ENCODE measurements around the gene NCR3LG1.

NCR3LG1 gene

GRCh38 chr11:17384002-17384511 lies 32.5 kb downstream of the NCR3LG1 start:
- H3K4me3 ChIP-seq (ENCODE audit: low read depth in 1 of 2, low read length in 2 of 2) = peak overlapping the region in 1 of 2 experiments; percentile 67; a peak in 2 of 4 replicates
- ATAC-seq (ENCODE audit: insufficient read depth, low read depth) = peak; percentile 70
- no peaks in the 10 kb centered on the region for H3K27me3 ChIP-seq (ENCODE audit: insufficient read depth, low read length, poor library complexity)
- H2AFZ ChIP-seq (ENCODE audit: low read depth, low read length) = no peak overlapping the region
- H3K27ac ChIP-seq (ENCODE audit: low read length) = peak overlapping the region; percentile 74
- peaks cover 70% of the 10 kb centered on the region for H3K36me3 ChIP-seq (ENCODE audit: insufficient read depth, low read length)
- H3K9ac ChIP-seq (ENCODE audit: low read depth, low read length) = peak overlapping the region; percentile 77
- DNase-seq = peak; percentile 84
- H3K79me2 ChIP-seq (ENCODE audit: insufficient read depth, low read length) = peaks cover 55% of the 10 kb centered on the region
- no peak for TF ChIP-seq EZH2 (IDR thresholded peaks at IDR 0.05; ENCODE audit: borderline replicate concordance, low read depth, low read length, severe bottlenecking)
- TF ChIP-seq, protein P1, sequence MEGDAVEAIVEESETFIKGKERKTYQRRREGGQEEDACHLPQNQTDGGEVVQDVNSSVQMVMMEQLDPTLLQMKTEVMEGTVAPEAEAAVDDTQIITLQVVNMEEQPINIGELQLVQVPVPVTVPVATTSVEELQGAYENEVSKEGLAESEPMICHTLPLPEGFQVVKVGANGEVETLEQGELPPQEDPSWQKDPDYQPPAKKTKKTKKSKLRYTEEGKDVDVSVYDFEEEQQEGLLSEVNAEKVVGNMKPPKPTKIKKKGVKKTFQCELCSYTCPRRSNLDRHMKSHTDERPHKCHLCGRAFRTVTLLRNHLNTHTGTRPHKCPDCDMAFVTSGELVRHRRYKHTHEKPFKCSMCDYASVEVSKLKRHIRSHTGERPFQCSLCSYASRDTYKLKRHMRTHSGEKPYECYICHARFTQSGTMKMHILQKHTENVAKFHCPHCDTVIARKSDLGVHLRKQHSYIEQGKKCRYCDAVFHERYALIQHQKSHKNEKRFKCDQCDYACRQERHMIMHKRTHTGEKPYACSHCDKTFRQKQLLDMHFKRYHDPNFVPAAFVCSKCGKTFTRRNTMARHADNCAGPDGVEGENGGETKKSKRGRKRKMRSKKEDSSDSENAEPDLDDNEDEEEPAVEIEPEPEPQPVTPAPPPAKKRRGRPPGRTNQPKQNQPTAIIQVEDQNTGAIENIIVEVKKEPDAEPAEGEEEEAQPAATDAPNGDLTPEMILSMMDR (IDR thresholded peaks at IDR 0.05; ENCODE audit: borderline replicate concordance, extremely low read depth, low read length, poor library complexity, severe bottlenecking) = peak; percentile 96
- peak overlapping the region; percentile 83 for H3K4me2 ChIP-seq (ENCODE audit: insufficient read depth, low read length)
- peaks cover 38% of the 10 kb centered on the region for H4K20me1 ChIP-seq (ENCODE audit: insufficient read depth, low read length)
- H3K4me1 ChIP-seq (ENCODE audit: insufficient read depth, low read length) = peaks cover 55% of the 10 kb centered on the region
- peaks cover 5% of the 10 kb centered on the region for H3K9me3 ChIP-seq (ENCODE audit: insufficient read depth, low read length, severe bottlenecking)

DNA sequence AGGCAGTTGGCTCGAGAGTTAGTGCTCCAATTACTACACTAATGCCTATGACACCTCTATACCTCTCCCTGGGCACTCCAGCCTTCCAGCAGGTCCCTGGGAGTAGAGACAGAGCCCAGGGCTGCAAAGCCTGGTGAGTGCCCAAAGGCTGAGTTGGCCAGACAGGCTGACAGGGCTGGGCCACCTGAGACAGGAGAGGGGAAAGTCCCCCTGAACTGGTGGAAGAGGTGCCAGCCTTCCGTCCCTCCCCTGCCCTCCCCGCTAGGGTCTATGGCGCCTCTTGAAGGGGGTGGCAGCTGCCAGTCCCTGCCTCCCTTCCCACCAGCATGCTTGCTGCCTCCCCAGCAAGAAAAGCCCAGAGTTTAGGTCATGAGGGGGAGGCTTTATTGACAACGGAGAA lies 33.9 kb downstream of the NCR3LG1 start:
- peak overlapping the region; percentile 5 to 67; a peak in 3 of 4 replicates for H3K4me3 ChIP-seq (ENCODE audit: low read depth in 1 of 2, low read length in 2 of 2)
- TF ChIP-seq, protein P1 (IDR thresholded peaks at IDR 0.05; ENCODE audit: borderline replicate concordance, extremely low read depth, low read length, poor library complexity, severe bottlenecking) = no peak
- TF ChIP-seq EZH2 (IDR thresholded peaks at IDR 0.05; ENCODE audit: borderline replicate concordance, low read depth, low read length, severe bottlenecking) = no peak
- peaks cover 60% of the 10 kb centered on the region for H3K36me3 ChIP-seq (ENCODE audit: insufficient read depth, low read length)
- H2AFZ ChIP-seq (ENCODE audit: low read depth, low read length) = no peak overlapping the region
- peaks cover 67% of the 10 kb centered on the region for H3K4me1 ChIP-seq (ENCODE audit: insufficient read depth, low read length)
- H4K20me1 ChIP-seq (ENCODE audit: insufficient read depth, low read length) = peaks cover 38% of the 10 kb centered on the region
- peaks cover 55% of the 10 kb centered on the region for H3K79me2 ChIP-seq (ENCODE audit: insufficient read depth, low read length)
- peak overlapping the region; percentile 77 for H3K9ac ChIP-seq (ENCODE audit: low read depth, low read length)
- DNase-seq (no peak), ATAC-seq (ENCODE audit: insufficient read depth, low read depth) (no peak)
- peak overlapping the region; percentile 74 for H3K27ac ChIP-seq (ENCODE audit: low read length)
- no peaks in the 10 kb centered on the region for H3K27me3 ChIP-seq (ENCODE audit: insufficient read depth, low read length, poor library complexity)
- no peaks in the 10 kb centered on the region for H3K9me3 ChIP-seq (ENCODE audit: insufficient read depth, low read length, severe bottlenecking)
- H3K4me2 ChIP-seq (ENCODE audit: insufficient read depth, low read length) = peak overlapping the region; percentile 83

GRCh38 chr11:17385926-17386325 lies 34.3 kb downstream of the NCR3LG1 start:
- Histone ChIP-seq H4K20me1 (ENCODE audit: insufficient read depth, low read length) (peaks cover 38% of the 10 kb centered on the region), H2AFZ (ENCODE audit: low read depth, low read length) (no peak overlapping the region), H3K79me2 (ENCODE audit: insufficient read depth, low read length) (peaks cover 55% of the 10 kb centered on the region), H3K9ac (ENCODE audit: low read depth, low read length) (peak overlapping the region; percentile 77), H3K27me3 (ENCODE audit: insufficient read depth, low read length, poor library complexity) (no peaks in the 10 kb centered on the region), H3K4me1 (ENCODE audit: insufficient read depth, low read length) (peaks cover 71% of the 10 kb centered on the region), H3K36me3 (ENCODE audit: insufficient read depth, low read length) (peaks cover 60% of the 10 kb centered on the region), H3K27ac (ENCODE audit: low read length) (peak overlapping the region; percentile 74), H3K4me2 (ENCODE audit: insufficient read depth, low read length) (peak overlapping the region; percentile 83), H3K9me3 (ENCODE audit: insufficient read depth, low read length, severe bottlenecking) (no peaks in the 10 kb centered on the region), H3K4me3 (ENCODE audit: low read depth in 1 of 2, low read length in 2 of 2) (peak overlapping the region; percentile 21 to 67; a peak in 3 of 4 replicates)
- DNase-seq (no peak), ATAC-seq (ENCODE audit: insufficient read depth, low read depth) (no peak)
- TF ChIP-seq, protein P1 (IDR thresholded peaks at IDR 0.05; ENCODE audit: borderline replicate concordance, extremely low read depth, low read length, poor library complexity, severe bottlenecking) = peak; percentile 10
- no peak for TF ChIP-seq EZH2 (IDR thresholded peaks at IDR 0.05; ENCODE audit: borderline replicate concordance, low read depth, low read length, severe bottlenecking)

Measured in DND-41 (cell line).